Sigmoid colon (tissue), 3 donors: ENCODE measurements around the gene THEMIS.

Experiments used
- CTCF ChIP-seq, 4 experiments: fragments of 450-650 bp in 3 of 4; fragments of 200-600 bp in 1 of 4; IDR thresholded peaks; one replicate each; pipeline ENCODE4 v1.5.1; 2016 to 2019; ENCODE audit warnings: antibody characterized with exemption in 4 of 4, mild to moderate bottlenecking in 3 of 4, moderate library complexity in 2 of 4
- POLR2A ChIP-seq, 2 donors: fragments of 450-650 bp; IDR thresholded peaks; one replicate each; pipeline ENCODE4 v1.6.1; 2016; ENCODE audit warnings: antibody characterized with exemption in 2 of 2, mild to moderate bottlenecking in 2 of 2, moderate library complexity in 2 of 2

GRCh38 chr6:127894051-127894450 lies 6.8 kb downstream of the THEMIS start:
- TF ChIP-seq POLR2A (IDR thresholded peaks at IDR 0.05) (no peak), CTCF (IDR thresholded peaks at IDR 0.05) (no peak)
